ENCODE measurements around the gene UBA52.

Gene UBA52

DNA sequence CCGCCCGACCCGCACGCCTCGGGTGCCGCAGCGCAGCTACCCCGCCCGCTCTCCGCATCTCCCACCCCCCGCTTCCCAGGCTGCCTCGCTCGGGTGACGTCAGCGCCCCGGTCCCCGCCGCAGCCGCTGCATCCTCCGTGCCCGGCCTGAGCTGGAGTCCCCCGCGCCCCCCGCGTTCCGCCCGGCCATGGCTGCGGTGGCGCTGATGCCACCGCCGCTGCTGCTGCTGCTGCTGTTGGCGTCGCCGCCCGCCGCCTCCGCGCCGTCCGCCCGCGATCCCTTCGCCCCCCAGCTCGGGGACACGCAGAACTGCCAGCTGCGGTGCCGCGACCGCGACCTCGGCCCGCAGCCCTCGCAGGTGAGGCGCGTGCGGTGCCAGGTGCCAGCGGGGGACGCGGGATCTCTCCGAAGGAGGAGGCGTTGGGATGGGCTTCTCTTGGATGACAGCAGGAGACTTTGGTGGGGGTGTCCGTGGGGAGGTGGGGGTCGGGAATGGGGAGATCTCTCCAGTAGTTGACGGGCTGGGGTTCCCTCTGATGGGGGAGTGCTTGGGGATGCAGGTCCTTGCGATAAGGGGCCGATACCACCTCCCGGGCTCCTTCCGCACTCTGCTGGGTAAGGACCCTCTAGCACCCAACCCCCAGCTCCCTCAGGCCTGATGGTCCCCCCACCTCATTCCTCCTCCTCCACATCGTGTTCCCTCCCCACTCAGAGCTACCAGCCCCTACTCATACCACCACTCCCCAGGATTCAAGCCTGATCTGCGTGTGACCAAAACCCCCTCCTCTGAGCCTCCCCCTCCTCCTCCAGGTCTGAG, 41.3 kb downstream of the UBA52 start, which contains the start of gene TMEM59L:
TSS of gene TMEM59L (plus strand) at position 99 of the 817 bp plus-strand sequence. CDS start at position 188, 89 bp downstream.
- FAIRE-seq (no peak), DNase-seq (ENCODE audit: insufficient read length, low spot score) (no peak)
- TF ChIP-seq POLR2A (IDR thresholded peaks at IDR 0.05; ENCODE audit: low read depth, low read length), result no peak
- TF ChIP-seq POU2F2 (IDR thresholded peaks at IDR 0.05; ENCODE audit: low read depth, low read length), result no peak
- no peak for TF ChIP-seq POLR2AphosphoS5 (IDR thresholded peaks at IDR 0.05; ENCODE audit: low read depth, low read length)
- no peak for TF ChIP-seq SPI1 (IDR thresholded peaks at IDR 0.05; ENCODE audit: low read depth, low read length)
- no peak for TF ChIP-seq TAF1 (IDR thresholded peaks at IDR 0.05; ENCODE audit: low read depth, low read length)
- TF ChIP-seq PAX5 (IDR thresholded peaks at IDR 0.05; ENCODE audit: insufficient read depth, low read length, severe bottlenecking), result no peak

DNA sequence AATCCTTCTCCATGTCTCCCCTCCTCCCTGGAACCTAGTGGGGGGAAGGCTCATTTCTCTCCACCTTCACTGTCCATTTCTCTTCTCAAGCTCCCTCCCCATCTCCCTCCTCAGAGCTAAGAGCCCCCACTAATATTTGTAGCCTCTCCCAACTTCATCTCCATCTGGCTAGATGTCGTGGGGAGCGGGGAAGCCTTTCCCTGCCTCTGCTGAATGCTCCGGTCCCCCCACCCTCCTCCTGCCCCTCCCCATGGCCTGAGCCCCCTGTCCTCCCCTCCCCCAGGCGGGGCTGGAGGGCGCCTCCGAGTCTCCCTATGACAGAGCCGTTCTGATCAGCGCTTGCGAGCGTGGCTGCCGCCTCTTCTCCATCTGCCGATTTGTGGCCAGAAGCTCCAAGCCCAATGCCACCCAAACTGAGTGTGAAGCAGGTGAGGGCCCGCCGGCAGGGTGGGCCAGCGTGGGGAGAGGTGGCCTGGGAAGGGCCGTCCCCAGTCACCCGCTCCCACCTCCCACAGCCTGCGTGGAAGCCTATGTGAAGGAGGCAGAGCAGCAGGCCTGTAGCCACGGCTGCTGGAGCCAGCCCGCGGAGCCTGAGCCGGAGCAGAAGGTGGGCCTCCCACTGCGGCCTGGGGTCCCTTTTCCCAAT, 42.1 kb downstream of the UBA52 start:
- FAIRE-seq (no peak), DNase-seq (ENCODE audit: insufficient read length, low spot score) (no peak)
- TF ChIP-seq TAF1 (IDR thresholded peaks at IDR 0.05; ENCODE audit: low read depth, low read length) (no peak), POLR2A (IDR thresholded peaks at IDR 0.05; ENCODE audit: low read depth, low read length) (no peak), POLR2AphosphoS5 (IDR thresholded peaks at IDR 0.05; ENCODE audit: low read depth, low read length) (no peak), SPI1 (IDR thresholded peaks at IDR 0.05; ENCODE audit: low read depth, low read length) (no peak), PAX5 (IDR thresholded peaks at IDR 0.05; ENCODE audit: insufficient read depth, low read length, severe bottlenecking) (no peak), POU2F2 (IDR thresholded peaks at IDR 0.05; ENCODE audit: low read depth, low read length) (no peak)

GRCh38 chr19:18616023-18616422, 44.4 kb downstream of the UBA52 start:
- TF ChIP-seq PAX5 (IDR thresholded peaks at IDR 0.05; ENCODE audit: insufficient read depth, low read length, severe bottlenecking), result no peak
- no peak for TF ChIP-seq POU2F2 (IDR thresholded peaks at IDR 0.05; ENCODE audit: low read depth, low read length)
- TF ChIP-seq POLR2AphosphoS5 (IDR thresholded peaks at IDR 0.05; ENCODE audit: low read depth, low read length), result no peak
- TF ChIP-seq SPI1 (IDR thresholded peaks at IDR 0.05; ENCODE audit: low read depth, low read length), result no peak
- TF ChIP-seq TAF1 (IDR thresholded peaks at IDR 0.05; ENCODE audit: low read depth, low read length), result no peak
- TF ChIP-seq POLR2A (IDR thresholded peaks at IDR 0.05; ENCODE audit: low read depth, low read length), result no peak
- no peak for DNase-seq (ENCODE audit: insufficient read length, low spot score)
- no peak for FAIRE-seq

DNA sequence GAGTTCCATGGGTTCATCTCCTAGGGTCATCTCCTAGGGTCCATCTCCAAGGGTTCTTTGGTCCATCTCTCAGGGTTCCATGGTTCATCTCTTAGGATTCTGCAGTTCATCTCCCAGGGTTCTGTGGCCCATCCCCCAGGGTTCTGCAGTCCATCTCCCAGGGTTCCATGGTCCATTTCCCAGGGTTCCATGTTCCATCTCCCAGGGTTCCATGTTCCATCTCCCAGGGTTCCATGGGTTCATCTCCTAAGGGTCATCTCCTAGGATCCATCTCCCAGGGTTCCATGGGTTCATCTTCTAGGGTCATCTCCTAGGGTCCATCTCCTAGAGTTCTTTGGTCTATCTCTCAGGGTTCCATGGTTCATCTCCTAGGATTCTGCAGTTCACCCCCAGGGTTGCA, 45.9 kb downstream of the UBA52 start:
- no peak for DNase-seq (ENCODE audit: insufficient read length, low spot score)
- no peak for TF ChIP-seq POLR2AphosphoS5 (IDR thresholded peaks at IDR 0.05; ENCODE audit: low read depth, low read length)
- TF ChIP-seq TAF1 (IDR thresholded peaks at IDR 0.05; ENCODE audit: low read depth, low read length), result no peak
- TF ChIP-seq POU2F2 (IDR thresholded peaks at IDR 0.05; ENCODE audit: low read depth, low read length), result no peak
- no peak for TF ChIP-seq SPI1 (IDR thresholded peaks at IDR 0.05; ENCODE audit: low read depth, low read length)
- TF ChIP-seq PAX5 (IDR thresholded peaks at IDR 0.05; ENCODE audit: insufficient read depth, low read length, severe bottlenecking), result no peak
- TF ChIP-seq POLR2A (IDR thresholded peaks at IDR 0.05; ENCODE audit: low read depth, low read length), result no peak
- FAIRE-seq, result no peak

DNA sequence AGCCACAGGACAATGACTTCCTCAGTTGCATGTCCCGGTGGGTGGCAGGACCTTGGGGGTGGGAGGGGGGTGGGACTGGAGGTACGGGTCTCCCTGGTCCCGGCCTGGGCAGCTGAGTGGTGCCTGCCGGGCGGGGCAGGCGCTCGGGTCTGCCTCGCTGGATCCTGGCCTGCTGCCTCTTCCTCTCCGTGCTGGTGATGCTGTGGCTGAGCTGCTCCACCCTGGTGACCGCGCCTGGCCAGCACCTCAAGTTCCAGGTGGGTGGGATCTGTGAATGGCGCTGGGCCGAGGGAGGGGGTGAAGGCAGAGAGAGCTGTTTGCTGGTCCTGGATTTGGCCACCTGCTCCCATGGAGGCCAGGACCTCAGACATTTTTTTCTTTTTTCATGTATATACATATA, 46.6 kb downstream of the UBA52 start:
- TF ChIP-seq POU2F2 (IDR thresholded peaks at IDR 0.05; ENCODE audit: low read depth, low read length) (no peak), POLR2AphosphoS5 (IDR thresholded peaks at IDR 0.05; ENCODE audit: low read depth, low read length) (no peak), POLR2A (IDR thresholded peaks at IDR 0.05; ENCODE audit: low read depth, low read length) (no peak), PAX5 (IDR thresholded peaks at IDR 0.05; ENCODE audit: insufficient read depth, low read length, severe bottlenecking) (no peak), TAF1 (IDR thresholded peaks at IDR 0.05; ENCODE audit: low read depth, low read length) (no peak), SPI1 (IDR thresholded peaks at IDR 0.05; ENCODE audit: low read depth, low read length) (no peak)
- no peak for FAIRE-seq

DNA sequence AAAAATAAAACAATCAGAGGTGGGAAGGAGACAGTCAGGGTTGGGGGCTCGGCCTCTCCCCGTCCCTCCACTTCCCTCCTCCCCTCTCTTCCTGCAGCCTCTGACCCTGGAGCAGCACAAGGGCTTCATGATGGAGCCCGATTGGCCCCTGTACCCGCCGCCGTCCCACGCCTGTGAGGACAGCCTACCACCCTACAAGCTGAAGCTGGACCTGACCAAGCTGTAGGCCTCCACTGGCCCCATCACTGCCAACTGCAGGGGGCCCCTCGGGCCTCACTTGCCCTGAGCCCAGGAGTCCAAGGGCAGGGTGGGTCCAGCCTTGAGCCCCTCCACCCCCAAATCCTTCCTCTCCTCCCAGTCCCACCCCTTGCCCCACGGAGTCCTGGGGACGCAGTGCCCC, 48.7 kb downstream of the UBA52 start:
- DNase-seq (ENCODE audit: insufficient read length, low spot score) (no peak), FAIRE-seq (no peak)
- TF ChIP-seq SPI1 (IDR thresholded peaks at IDR 0.05; ENCODE audit: low read depth, low read length) (no peak), TAF1 (IDR thresholded peaks at IDR 0.05; ENCODE audit: low read depth, low read length) (no peak), PAX5 (IDR thresholded peaks at IDR 0.05; ENCODE audit: insufficient read depth, low read length, severe bottlenecking) (no peak), POU2F2 (IDR thresholded peaks at IDR 0.05; ENCODE audit: low read depth, low read length) (no peak), POLR2AphosphoS5 (IDR thresholded peaks at IDR 0.05; ENCODE audit: low read depth, low read length) (no peak), POLR2A (IDR thresholded peaks at IDR 0.05; ENCODE audit: low read depth, low read length) (no peak)

More for the DNA sequence above, 46.6 kb downstream of the UBA52 start:
- DNase-seq (ENCODE audit: insufficient read length, low spot score), result no peak

DNA sequence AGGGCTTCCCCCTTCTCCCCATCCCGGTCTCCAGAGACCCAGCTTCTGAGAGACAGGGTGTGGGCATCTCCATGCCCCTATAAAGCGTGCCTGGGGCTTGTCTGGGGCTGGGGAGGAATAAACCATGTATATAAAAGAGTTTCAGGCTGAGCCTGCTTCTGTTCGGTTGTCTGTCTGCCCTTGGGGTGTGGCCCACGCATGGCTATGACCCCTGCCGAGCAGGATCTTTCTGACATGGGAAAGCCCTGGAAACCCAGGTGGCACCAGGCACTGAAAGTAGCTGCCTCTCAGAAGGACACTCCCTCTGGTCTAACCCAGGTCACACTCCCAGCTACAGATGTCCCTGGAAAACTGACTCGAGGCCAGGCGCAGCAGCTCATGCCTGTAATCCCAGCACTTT, 49.2 kb downstream of the UBA52 start:
- DNase-seq (ENCODE audit: insufficient read length, low spot score) (no peak), FAIRE-seq (no peak)
- no peak for TF ChIP-seq POU2F2 (IDR thresholded peaks at IDR 0.05; ENCODE audit: low read depth, low read length)
- TF ChIP-seq PAX5 (IDR thresholded peaks at IDR 0.05; ENCODE audit: insufficient read depth, low read length, severe bottlenecking), result no peak
- no peak for TF ChIP-seq POLR2A (IDR thresholded peaks at IDR 0.05; ENCODE audit: low read depth, low read length)
- TF ChIP-seq SPI1 (IDR thresholded peaks at IDR 0.05; ENCODE audit: low read depth, low read length), result no peak
- TF ChIP-seq TAF1 (IDR thresholded peaks at IDR 0.05; ENCODE audit: low read depth, low read length), result no peak
- no peak for TF ChIP-seq POLR2AphosphoS5 (IDR thresholded peaks at IDR 0.05; ENCODE audit: low read depth, low read length)

GRCh38 chr19:18626906-18627305, 55.2 kb downstream of the UBA52 start:
- no peak for TF ChIP-seq SPI1 (IDR thresholded peaks at IDR 0.05; ENCODE audit: low read depth, low read length)
- no peak for TF ChIP-seq POU2F2 (IDR thresholded peaks at IDR 0.05; ENCODE audit: low read depth, low read length)
- no peak for TF ChIP-seq POLR2AphosphoS5 (IDR thresholded peaks at IDR 0.05; ENCODE audit: low read depth, low read length)
- TF ChIP-seq POLR2A (IDR thresholded peaks at IDR 0.05; ENCODE audit: low read depth, low read length), result no peak
- no peak for TF ChIP-seq PAX5 (IDR thresholded peaks at IDR 0.05; ENCODE audit: insufficient read depth, low read length, severe bottlenecking)
- TF ChIP-seq TAF1 (IDR thresholded peaks at IDR 0.05; ENCODE audit: low read depth, low read length), result no peak
- no peak for DNase-seq (ENCODE audit: insufficient read length, low spot score)
- no peak for FAIRE-seq
